ENCODE results near the gene ERP27. TPM values are rescaled to one million over a fixed set of nuclear protein-coding genes. Genes with fewer than 3 reads are reported as not detected.

The ERP27 gene
- total and polyA plus RNA-seq, 2 donors (not counting 1 experiment from before 2014, with no cell fraction given): 0.10 to 0.17 TPM

DNA sequence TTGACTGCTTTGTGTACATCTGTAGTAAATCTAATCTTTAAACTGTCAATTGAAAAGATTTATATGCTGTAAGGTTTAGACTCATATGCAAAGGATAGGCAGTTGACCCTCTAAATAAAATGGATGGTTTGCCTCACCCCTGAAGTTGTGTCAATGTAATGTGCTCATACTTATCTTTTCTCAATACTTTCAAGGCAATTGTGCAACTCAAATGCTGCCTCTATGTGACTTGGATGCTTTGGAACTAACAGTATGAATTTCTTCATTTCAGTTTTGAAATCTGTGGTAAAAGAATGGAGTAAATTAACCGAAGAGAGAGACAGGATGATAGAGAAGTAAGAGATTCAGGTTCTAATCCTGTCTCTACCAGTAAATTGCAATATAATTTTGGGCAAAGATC is 44.2 kb upstream of the ERP27 start:
- H3K27ac ChIP-seq (ENCODE audit: insufficient read depth, low read length): no peak overlapping the region
- no peak overlapping the region for H3K4me2 ChIP-seq (ENCODE audit: extremely low read depth, insufficient read depth, low read length)
- peak in 1 of 2 donors; percentile 6 for DNase-seq (ENCODE audit: low read depth in 2 of 2)
- no peaks in the 10 kb centered on the region for H4K20me1 ChIP-seq (ENCODE audit: control insufficient read depth, extremely low read depth, insufficient read depth, low read length)
- H2AFZ ChIP-seq (ENCODE audit: low read length): no peak overlapping the region
- no peak overlapping the region for H3K9ac ChIP-seq (ENCODE audit: insufficient read depth, low read length)
- no peaks in the 10 kb centered on the region for H3K27me3 ChIP-seq (ENCODE audit: control insufficient read depth, insufficient read depth, low read length)
- no peak for TF ChIP-seq EZH2 (IDR thresholded peaks at IDR 0.05; ENCODE audit: low read length, missing control alignments)
- TF ChIP-seq, protein P1, sequence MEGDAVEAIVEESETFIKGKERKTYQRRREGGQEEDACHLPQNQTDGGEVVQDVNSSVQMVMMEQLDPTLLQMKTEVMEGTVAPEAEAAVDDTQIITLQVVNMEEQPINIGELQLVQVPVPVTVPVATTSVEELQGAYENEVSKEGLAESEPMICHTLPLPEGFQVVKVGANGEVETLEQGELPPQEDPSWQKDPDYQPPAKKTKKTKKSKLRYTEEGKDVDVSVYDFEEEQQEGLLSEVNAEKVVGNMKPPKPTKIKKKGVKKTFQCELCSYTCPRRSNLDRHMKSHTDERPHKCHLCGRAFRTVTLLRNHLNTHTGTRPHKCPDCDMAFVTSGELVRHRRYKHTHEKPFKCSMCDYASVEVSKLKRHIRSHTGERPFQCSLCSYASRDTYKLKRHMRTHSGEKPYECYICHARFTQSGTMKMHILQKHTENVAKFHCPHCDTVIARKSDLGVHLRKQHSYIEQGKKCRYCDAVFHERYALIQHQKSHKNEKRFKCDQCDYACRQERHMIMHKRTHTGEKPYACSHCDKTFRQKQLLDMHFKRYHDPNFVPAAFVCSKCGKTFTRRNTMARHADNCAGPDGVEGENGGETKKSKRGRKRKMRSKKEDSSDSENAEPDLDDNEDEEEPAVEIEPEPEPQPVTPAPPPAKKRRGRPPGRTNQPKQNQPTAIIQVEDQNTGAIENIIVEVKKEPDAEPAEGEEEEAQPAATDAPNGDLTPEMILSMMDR (conservative IDR thresholded peaks at IDR 0.05 in 1 of 2, IDR thresholded peaks at IDR 0.05 in 1 of 2; ENCODE audit: low read depth in 1 of 2, low read length in 2 of 2): no peak
- no peak overlapping the region for H3K4me3 ChIP-seq (replicated peaks in 1 of 4; ENCODE audit: control extremely low read depth in 1 of 4, insufficient read depth in 1 of 4, low read depth in 3 of 4, low read length in 4 of 4)
- no peaks in the 10 kb centered on the region for H3K9me3 ChIP-seq (ENCODE audit: control insufficient read depth, insufficient read depth, low read depth, low read length)
- no peaks in the 10 kb centered on the region for H3K79me2 ChIP-seq (ENCODE audit: control insufficient read depth, insufficient read depth, low read length)
- H3K36me3 ChIP-seq (ENCODE audit: control insufficient read depth, insufficient read depth, low read length): no peaks in the 10 kb centered on the region
- no peaks in the 10 kb centered on the region for H3K4me1 ChIP-seq (ENCODE audit: control insufficient read depth, extremely low read depth, insufficient read depth, low read length)

DNA sequence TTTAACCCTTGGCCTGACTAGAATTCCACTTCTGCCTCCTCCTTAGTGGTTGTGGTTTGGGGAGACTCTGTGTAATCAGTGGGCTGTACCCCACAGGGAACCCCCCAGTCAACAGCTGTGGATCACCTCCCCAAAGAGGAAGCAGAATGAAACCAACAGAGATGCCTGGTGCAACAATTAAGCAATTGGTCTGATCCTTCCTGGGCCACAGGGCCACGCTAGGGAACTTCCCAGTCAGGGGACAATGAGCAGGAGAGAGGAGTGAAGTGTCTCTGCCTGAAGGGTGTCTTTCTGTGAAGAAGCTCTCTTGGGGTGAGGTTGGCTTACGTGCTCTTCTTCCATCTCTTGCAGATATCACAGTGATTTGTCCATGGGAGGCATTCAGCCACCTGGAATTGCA is 42.7 kb upstream of the ERP27 start:
- Histone ChIP-seq H3K9me3 (ENCODE audit: control insufficient read depth, insufficient read depth, low read depth, low read length) (no peaks in the 10 kb centered on the region), H3K4me3 (replicated peaks in 1 of 4; ENCODE audit: control extremely low read depth in 1 of 4, insufficient read depth in 1 of 4, low read depth in 3 of 4, low read length in 4 of 4) (no peak overlapping the region), H3K27me3 (ENCODE audit: control insufficient read depth, insufficient read depth, low read length) (no peaks in the 10 kb centered on the region), H4K20me1 (ENCODE audit: control insufficient read depth, extremely low read depth, insufficient read depth, low read length) (no peaks in the 10 kb centered on the region), H3K36me3 (ENCODE audit: control insufficient read depth, insufficient read depth, low read length) (no peaks in the 10 kb centered on the region), H3K79me2 (ENCODE audit: control insufficient read depth, insufficient read depth, low read length) (no peaks in the 10 kb centered on the region), H3K4me2 (ENCODE audit: extremely low read depth, insufficient read depth, low read length) (no peak overlapping the region), H3K27ac (ENCODE audit: insufficient read depth, low read length) (no peak overlapping the region), H3K9ac (ENCODE audit: insufficient read depth, low read length) (no peak overlapping the region), H2AFZ (ENCODE audit: low read length) (no peak overlapping the region), H3K4me1 (ENCODE audit: control insufficient read depth, extremely low read depth, insufficient read depth, low read length) (no peaks in the 10 kb centered on the region)
- DNase-seq (ENCODE audit: low read depth in 2 of 2): no peak
- TF ChIP-seq, protein P1 (conservative IDR thresholded peaks at IDR 0.05 in 1 of 2, IDR thresholded peaks at IDR 0.05 in 1 of 2; ENCODE audit: low read depth in 1 of 2, low read length in 2 of 2): no peak
- no peak for TF ChIP-seq EZH2 (IDR thresholded peaks at IDR 0.05; ENCODE audit: low read length, missing control alignments)

DNA sequence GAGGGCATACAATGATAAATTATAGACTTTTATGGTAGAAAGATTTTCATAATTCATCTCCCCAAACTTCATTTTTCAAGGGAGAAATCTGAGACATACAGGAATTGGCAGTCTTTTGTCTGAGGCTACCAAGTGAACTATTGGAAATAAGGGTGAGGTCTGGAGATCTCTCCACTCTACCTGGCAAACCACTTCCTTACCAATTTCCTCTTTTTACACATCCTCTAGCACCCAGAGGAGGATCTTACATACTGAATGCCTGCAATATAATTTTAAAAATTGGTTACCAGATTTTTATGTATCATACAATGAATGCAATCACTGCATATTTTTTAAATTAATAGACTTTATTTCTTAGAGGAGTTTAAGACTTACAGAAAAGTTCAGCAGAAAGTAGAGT is 41.1 kb upstream of the ERP27 start:
- no peaks in the 10 kb centered on the region for H3K27me3 ChIP-seq (ENCODE audit: control insufficient read depth, insufficient read depth, low read length)
- H3K9ac ChIP-seq (ENCODE audit: insufficient read depth, low read length): no peak overlapping the region
- H2AFZ ChIP-seq (ENCODE audit: low read length): no peak overlapping the region
- H3K9me3 ChIP-seq (ENCODE audit: control insufficient read depth, insufficient read depth, low read depth, low read length): no peaks in the 10 kb centered on the region
- H3K4me3 ChIP-seq (replicated peaks in 1 of 4; ENCODE audit: control extremely low read depth in 1 of 4, insufficient read depth in 1 of 4, low read depth in 3 of 4, low read length in 4 of 4): no peak overlapping the region
- DNase-seq (ENCODE audit: low read depth in 2 of 2): no peak
- no peaks in the 10 kb centered on the region for H3K36me3 ChIP-seq (ENCODE audit: control insufficient read depth, insufficient read depth, low read length)
- H3K4me2 ChIP-seq (ENCODE audit: extremely low read depth, insufficient read depth, low read length): no peak overlapping the region
- H3K79me2 ChIP-seq (ENCODE audit: control insufficient read depth, insufficient read depth, low read length): no peaks in the 10 kb centered on the region
- no peaks in the 10 kb centered on the region for H4K20me1 ChIP-seq (ENCODE audit: control insufficient read depth, extremely low read depth, insufficient read depth, low read length)
- TF ChIP-seq EZH2 (IDR thresholded peaks at IDR 0.05; ENCODE audit: low read length, missing control alignments): no peak
- TF ChIP-seq, protein P1 (conservative IDR thresholded peaks at IDR 0.05 in 1 of 2, IDR thresholded peaks at IDR 0.05 in 1 of 2; ENCODE audit: low read depth in 1 of 2, low read length in 2 of 2): no peak
- H3K4me1 ChIP-seq (ENCODE audit: control insufficient read depth, extremely low read depth, insufficient read depth, low read length): no peaks in the 10 kb centered on the region
- H3K27ac ChIP-seq (ENCODE audit: insufficient read depth, low read length): no peak overlapping the region

Data from fibroblast of lung (primary cell).